Nephron progenitor cell (in vitro differentiated cells): ENCODE data around the gene EGFLAM.

Source experiments
- DNase-seq: peaks from one replicate; pipeline ENCODE4 v3.0.0; 2021
- H3K27ac Mint-ChIP-seq: 2 replicates; pipeline ENCODE4 v1.8.0; 2021; ENCODE audit warnings: mild to moderate bottlenecking, moderate library complexity, mixed read lengths
- H3K27me3 Mint-ChIP-seq: 2 replicates; pipeline ENCODE4 v1.8.0; 2021; ENCODE audit warnings: mild to moderate bottlenecking, low read depth, mixed read lengths; ENCODE audit not compliant: poor library complexity
- H3K36me3 Mint-ChIP-seq: 2 replicates; pipeline ENCODE4 v1.8.0; 2021; ENCODE audit warnings: low read depth, mixed read lengths
- H3K4me1 Mint-ChIP-seq: 2 replicates; pipeline ENCODE4 v1.8.0; 2021; ENCODE audit warnings: mixed read lengths
- H3K4me3 Mint-ChIP-seq: 2 replicates; pipeline ENCODE4 v1.8.0; 2021; ENCODE audit warnings: mild to moderate bottlenecking, moderate library complexity, mixed read lengths
- H3K9me3 Mint-ChIP-seq: 2 replicates; pipeline ENCODE4 v1.8.0; 2021; ENCODE audit warnings: mild to moderate bottlenecking, moderate library complexity, mixed read lengths
- TF ChIP-seq, protein P1 (sequence below): fragments of 200-600 bp; sonication (generic); IDR thresholded peaks from 2 replicates; pipeline ENCODE4 v1.5.0; 2021; ENCODE audit warnings: antibody characterized with exemption

EGFLAM gene

DNA sequence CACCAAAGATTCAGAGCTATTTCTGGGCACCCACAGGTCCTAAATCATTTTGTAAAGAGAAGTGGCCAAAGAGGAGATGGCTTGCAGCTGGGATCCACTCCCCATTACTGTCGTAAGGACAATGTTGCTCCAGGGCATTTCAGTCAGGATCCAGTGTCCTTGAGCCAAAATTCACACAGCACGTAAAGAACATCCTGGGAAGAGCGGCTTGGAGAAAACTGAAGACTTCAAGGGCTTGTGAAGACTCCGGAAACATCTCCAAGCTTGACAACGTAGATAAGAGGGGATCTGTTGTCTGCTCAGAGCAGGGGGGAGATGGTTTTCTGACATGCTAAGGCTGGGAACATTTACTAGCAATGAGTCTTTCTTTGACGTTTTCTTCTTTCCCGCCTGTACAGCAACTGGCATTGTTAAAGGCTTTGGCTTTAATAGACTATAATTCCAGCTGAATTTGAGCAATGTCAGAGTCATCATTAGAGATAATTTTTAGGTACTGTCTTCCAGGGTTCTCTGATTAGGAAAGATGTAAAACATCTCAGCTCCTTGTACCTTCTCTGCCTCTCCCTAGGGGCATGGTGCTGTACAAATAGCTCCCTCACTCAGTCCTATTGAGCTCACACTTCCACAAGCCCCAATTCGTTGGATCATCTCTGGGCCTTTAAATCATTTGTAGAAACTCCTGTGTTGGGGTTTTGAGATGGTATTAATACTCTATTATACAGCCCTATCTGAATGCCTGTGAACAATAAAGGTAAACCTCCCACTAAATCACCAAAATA, 39.7 kb downstream of the EGFLAM start:
- peaks cover 17% of the 10 kb centered on the region for H3K4me1 Mint-ChIP-seq
- H3K9me3 Mint-ChIP-seq: peaks cover 26% of the 10 kb centered on the region
- H3K36me3 Mint-ChIP-seq: peaks cover 26% of the 10 kb centered on the region
- TF ChIP-seq, protein P1, sequence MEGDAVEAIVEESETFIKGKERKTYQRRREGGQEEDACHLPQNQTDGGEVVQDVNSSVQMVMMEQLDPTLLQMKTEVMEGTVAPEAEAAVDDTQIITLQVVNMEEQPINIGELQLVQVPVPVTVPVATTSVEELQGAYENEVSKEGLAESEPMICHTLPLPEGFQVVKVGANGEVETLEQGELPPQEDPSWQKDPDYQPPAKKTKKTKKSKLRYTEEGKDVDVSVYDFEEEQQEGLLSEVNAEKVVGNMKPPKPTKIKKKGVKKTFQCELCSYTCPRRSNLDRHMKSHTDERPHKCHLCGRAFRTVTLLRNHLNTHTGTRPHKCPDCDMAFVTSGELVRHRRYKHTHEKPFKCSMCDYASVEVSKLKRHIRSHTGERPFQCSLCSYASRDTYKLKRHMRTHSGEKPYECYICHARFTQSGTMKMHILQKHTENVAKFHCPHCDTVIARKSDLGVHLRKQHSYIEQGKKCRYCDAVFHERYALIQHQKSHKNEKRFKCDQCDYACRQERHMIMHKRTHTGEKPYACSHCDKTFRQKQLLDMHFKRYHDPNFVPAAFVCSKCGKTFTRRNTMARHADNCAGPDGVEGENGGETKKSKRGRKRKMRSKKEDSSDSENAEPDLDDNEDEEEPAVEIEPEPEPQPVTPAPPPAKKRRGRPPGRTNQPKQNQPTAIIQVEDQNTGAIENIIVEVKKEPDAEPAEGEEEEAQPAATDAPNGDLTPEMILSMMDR: no peak
- no peaks in the 10 kb centered on the region for H3K27me3 Mint-ChIP-seq
- H3K4me3 Mint-ChIP-seq: no peak overlapping the region
- peak overlapping the region; percentile 78 for H3K27ac Mint-ChIP-seq
- DNase-seq: no peak

DNA sequence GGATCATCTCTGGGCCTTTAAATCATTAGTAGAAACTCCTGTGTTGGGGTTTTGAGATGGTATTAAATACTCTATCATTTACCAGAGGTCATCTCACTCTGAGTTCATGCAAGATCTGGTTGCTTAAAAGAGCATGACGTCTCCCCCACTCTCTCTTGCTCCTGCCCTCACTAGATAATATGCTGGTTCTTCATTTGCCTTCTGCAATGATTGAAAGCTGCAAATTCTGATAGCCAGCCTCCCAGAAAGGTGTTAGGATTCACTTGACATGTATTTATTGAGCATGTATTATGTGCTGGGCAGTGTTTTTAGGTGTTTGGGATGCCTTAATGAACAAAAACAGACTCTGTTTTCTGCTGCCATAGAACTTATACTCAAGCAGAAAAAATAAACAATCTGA, 41.2 kb downstream of the EGFLAM start:
- DNase-seq: no peak
- Mint-ChIP-seq H3K4me1 (peaks cover 17% of the 10 kb centered on the region), H3K4me3 (no peak overlapping the region), H3K27ac (no peak overlapping the region), H3K36me3 (peaks cover 41% of the 10 kb centered on the region), H3K9me3 (peaks cover 42% of the 10 kb centered on the region), H3K27me3 (no peaks in the 10 kb centered on the region)
- TF ChIP-seq, protein P1: no peak

DNA sequence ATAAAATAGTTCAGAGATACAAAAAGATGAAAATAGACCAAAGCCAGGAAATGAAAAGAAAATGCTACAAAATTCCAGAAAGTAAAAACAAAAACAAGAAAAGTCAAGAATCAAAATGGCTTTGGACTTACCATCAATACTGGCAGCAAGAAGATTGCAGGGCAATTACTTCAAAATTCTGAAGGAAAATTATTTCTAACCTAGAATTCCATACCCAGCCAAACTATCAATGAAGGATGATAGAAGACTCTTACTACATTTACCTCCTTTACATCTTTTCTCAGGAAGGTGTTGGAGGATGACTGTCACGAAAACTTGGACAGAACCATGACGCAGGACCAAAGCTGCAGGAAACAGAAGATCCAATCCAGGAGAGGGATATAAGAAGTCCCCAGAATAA, 46.8 kb downstream of the EGFLAM start:
- DNase-seq: no peak
- no peak overlapping the region for H3K4me3 Mint-ChIP-seq

DNA sequence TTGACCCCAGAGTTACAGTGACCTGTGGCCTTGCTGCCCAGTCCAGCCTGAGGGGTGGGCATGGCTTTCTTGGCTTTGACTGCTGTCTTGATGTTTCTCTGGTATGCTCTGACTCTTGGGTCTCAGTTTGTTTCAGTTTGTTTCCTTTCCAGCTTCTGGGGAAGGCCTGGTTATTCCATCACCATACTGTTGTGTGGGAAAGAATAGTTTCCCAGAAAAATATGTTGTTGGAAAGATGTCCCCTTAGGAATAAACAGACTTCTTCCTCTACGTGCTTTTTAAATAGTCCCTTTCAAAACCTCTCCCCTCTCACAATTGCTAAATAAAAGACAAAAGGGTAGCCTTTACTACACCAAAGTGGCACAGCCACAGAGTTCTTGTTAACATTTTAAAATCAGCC, 49.5 kb downstream of the EGFLAM start:
- no peak overlapping the region for H3K27ac Mint-ChIP-seq
- no peaks in the 10 kb centered on the region for H3K4me1 Mint-ChIP-seq
- DNase-seq: no peak
- H3K9me3 Mint-ChIP-seq: peaks cover 48% of the 10 kb centered on the region
- TF ChIP-seq, protein P1: no peak
- H3K36me3 Mint-ChIP-seq: peaks cover 50% of the 10 kb centered on the region
- peaks cover 5% of the 10 kb centered on the region for H3K27me3 Mint-ChIP-seq
- no peak overlapping the region for H3K4me3 Mint-ChIP-seq

More for the DNA sequence above, 46.8 kb downstream of the EGFLAM start:
- TF ChIP-seq, protein P1: no peak
- Mint-ChIP-seq H3K27me3 (peaks cover 5% of the 10 kb centered on the region), H3K36me3 (peaks cover 70% of the 10 kb centered on the region), H3K27ac (no peak overlapping the region), H3K4me1 (no peaks in the 10 kb centered on the region), H3K9me3 (peaks cover 69% of the 10 kb centered on the region)

DNA sequence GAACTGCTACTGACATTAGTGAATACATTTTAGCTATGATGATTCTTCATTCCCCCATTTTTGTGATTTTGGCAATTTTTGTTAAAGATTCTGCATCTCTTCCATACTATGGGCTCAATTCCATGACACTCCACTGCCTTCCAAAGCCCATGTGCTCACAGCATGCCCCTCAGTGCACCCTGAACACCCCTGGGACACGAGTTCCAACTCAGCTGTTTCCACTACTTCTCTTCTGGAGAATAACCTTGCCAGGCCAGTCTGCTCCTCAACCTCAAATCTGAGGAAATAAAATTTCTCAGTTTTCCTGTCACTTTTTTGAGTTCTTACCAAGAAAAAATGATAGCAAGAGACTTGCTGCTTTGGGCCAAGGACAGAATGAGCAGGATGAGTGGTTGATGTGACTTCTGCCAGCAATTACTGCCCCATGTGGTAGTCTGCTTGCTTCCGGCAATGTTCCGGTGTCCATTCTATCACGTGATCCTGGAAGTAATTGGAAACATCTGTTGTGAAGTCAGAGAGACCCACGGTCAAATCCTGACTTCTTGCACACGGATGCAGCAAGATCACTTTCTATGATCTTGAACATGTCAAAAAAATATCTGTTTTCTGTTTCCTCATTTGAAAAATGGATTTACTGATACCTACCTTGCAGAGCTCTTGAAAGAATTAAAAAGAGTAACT, 58.3 kb downstream of the EGFLAM start:
- Mint-ChIP-seq H3K4me3 (no peak overlapping the region), H3K36me3 (peaks cover 27% of the 10 kb centered on the region), H3K9me3 (peaks cover 15% of the 10 kb centered on the region), H3K27me3 (peaks cover 3% of the 10 kb centered on the region), H3K4me1 (peaks cover 10% of the 10 kb centered on the region), H3K27ac (no peak overlapping the region)
- TF ChIP-seq, protein P1: no peak
- no peak for DNase-seq
